ENCODE data around the gene B3GNT3.

DNA sequence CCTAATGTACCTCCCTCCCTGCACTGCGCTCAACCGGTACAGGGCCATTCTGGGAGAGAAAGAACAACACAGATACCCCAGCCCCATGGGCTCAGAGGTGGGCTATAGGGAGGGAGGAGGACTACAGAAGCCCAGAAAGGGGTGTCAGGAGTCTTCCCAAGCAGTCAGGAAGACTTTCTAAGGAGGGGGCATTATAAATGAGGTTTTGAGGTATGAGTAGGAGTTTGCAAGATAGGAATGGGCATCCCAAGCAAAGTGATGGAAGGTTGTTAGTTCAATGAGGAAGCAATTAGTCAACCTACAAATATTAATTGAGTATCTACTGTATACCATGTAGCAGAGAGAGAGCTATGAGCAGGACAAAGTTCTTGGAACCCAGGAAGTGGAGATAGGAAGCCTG lies 6.3 kb upstream of the B3GNT3 start:
- no peak for TF ChIP-seq TAF1 (IDR thresholded peaks at IDR 0.05; ENCODE audit: borderline replicate concordance, low read depth, low read length)
- TF ChIP-seq POLR2A (IDR thresholded peaks at IDR 0.05; ENCODE audit: low read depth, low read length): no peak
- TF ChIP-seq POLR2AphosphoS5 (IDR thresholded peaks at IDR 0.05; ENCODE audit: low read depth, low read length): no peak
